ENCODE results near the gene CSGALNACT2.

Gene CSGALNACT2

GRCh38 chr10:43227911-43228782 is 89.9 kb downstream of the CSGALNACT2 start:
- DNase-seq (ENCODE audit: low read depth, low spot score) = no peak

GRCh38 chr10:43228783-43229207 is 90.5 kb downstream of the CSGALNACT2 start:
- no peak for DNase-seq (ENCODE audit: low read depth, low spot score)

GRCh38 chr10:43229208-43230061 is 91.2 kb downstream of the CSGALNACT2 start:
- DNase-seq (ENCODE audit: low read depth, low spot score) = no peak

- DNase-seq (ENCODE audit: low read depth, low spot score) = no peak
Observed at GRCh38 chr10:43230101-43230908, 92.1 kb downstream of the CSGALNACT2 start.

- DNase-seq (ENCODE audit: low read depth, low spot score) = no peak
Observed at GRCh38 chr10:43230909-43231522, 92.8 kb downstream of the CSGALNACT2 start.

- no peak for DNase-seq (ENCODE audit: low read depth, low spot score)
Observed at GRCh38 chr10:43231523-43232078, 93.4 kb downstream of the CSGALNACT2 start.

GRCh38 chr10:43233601-43234430 is 95.6 kb downstream of the CSGALNACT2 start:
- DNase-seq (ENCODE audit: low read depth, low spot score) = no peak

- DNase-seq (ENCODE audit: low read depth, low spot score) = no peak
Observed at GRCh38 chr10:43234471-43235041, 96.3 kb downstream of the CSGALNACT2 start.
